Testis (tissue), 3 donors: ENCODE measurements around the gene ARHGEF39. TPM values are rescaled to one million over a fixed set of nuclear protein-coding genes. Genes with fewer than 3 reads are reported as not detected.

Source experiments
- DNase-seq: peaks from one replicate; pipeline ENCODE4 v3.0.0-alpha.2; 2019
- H3K27ac ChIP-seq, 2 donors: fragments of 200-600 bp; sonication (generic); one replicate each; pipeline ENCODE4 v1.5.1; 2019
- H3K27me3 ChIP-seq: fragments of 200-600 bp; sonication (generic); one replicate; pipeline ENCODE4 v1.5.1; 2019
- H3K36me3 ChIP-seq: fragments of 200-600 bp; sonication (generic); one replicate; pipeline ENCODE4 v1.5.1; 2017; ENCODE audit warnings: low read depth; ENCODE audit errors: missing control alignments
- H3K4me1 ChIP-seq: fragments of 200-600 bp; sonication (generic); one replicate; pipeline ENCODE4 v1.5.1; 2019
- H3K4me3 ChIP-seq, 2 donors: fragments of 200-600 bp; sonication (generic); one replicate each; pipeline ENCODE4 v1.5.1; 2017 to 2019
- H3K9me3 ChIP-seq: fragments of 200-600 bp; sonication (generic); one replicate; pipeline ENCODE4 v1.5.1; 2017
- POLR2A ChIP-seq: fragments of 450-650 bp; IDR thresholded peaks from one replicate; pipeline ENCODE4 v1.6.1; 2017; ENCODE audit warnings: antibody characterized with exemption, mild to moderate bottlenecking, moderate library complexity
- WGBS, 2 donors: methylation state at CpG; one replicate each; pipeline ENCODE4 v1.1.5; 2018; 5-methylcytosine and 5-hydroxymethylcytosine counted together
- intact Hi-C: fragments of 100-400 bp; cut with DNase I; formaldehyde crosslinking; loops from one replicate; pipeline ENCODE4 v1.15.1; 2023; ENCODE audit warnings: low total_unique reads
- polyA plus RNA-seq: library from polyadenylated mRNA; stranded (reverse); fragments of 350-450 nt; fragmentation: Illumina TruSeq; extraction: RNeasy Lipid Tissue Mini Kit (QIAGEN cat#74804); gene quantifications from one replicate; pipeline ENCODE4 v1.2.3, GENCODE V29; 2014; ENCODE audit warnings: low read depth, low replicate concordance; ENCODE audit not compliant: insufficient read depth
- total RNA-seq, 2 donors: library from RNA; depleted of rRNA; stranded (reverse); fragments of >200 nt; gene quantifications; one replicate each; pipeline ENCODE4 v1.2.3, GENCODE V29; 2016
- TF ChIP-seq, protein P1 (sequence below), 3 experiments: fragments of 450-650 bp in 2 of 3; fragments of 200-600 bp in 1 of 3; sonication (generic) in 1 of 3; IDR thresholded peaks; one replicate each; pipeline ENCODE4 v1.5.1; 2016 to 2019; ENCODE audit warnings: antibody characterized with exemption in 3 of 3, mild to moderate bottlenecking in 2 of 3, moderate library complexity in 1 of 3

The ARHGEF39 gene
- total and polyA plus RNA-seq, 3 donors from 2014 or later: 2.2 to 7.0 (median 6.5) TPM

GRCh38 chr9:35700031-35700430 lies 35.0 kb upstream of the ARHGEF39 start:
- TF ChIP-seq, protein P1, sequence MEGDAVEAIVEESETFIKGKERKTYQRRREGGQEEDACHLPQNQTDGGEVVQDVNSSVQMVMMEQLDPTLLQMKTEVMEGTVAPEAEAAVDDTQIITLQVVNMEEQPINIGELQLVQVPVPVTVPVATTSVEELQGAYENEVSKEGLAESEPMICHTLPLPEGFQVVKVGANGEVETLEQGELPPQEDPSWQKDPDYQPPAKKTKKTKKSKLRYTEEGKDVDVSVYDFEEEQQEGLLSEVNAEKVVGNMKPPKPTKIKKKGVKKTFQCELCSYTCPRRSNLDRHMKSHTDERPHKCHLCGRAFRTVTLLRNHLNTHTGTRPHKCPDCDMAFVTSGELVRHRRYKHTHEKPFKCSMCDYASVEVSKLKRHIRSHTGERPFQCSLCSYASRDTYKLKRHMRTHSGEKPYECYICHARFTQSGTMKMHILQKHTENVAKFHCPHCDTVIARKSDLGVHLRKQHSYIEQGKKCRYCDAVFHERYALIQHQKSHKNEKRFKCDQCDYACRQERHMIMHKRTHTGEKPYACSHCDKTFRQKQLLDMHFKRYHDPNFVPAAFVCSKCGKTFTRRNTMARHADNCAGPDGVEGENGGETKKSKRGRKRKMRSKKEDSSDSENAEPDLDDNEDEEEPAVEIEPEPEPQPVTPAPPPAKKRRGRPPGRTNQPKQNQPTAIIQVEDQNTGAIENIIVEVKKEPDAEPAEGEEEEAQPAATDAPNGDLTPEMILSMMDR (IDR thresholded peaks at IDR 0.05): no peak
- no peak for TF ChIP-seq POLR2A
- H3K9me3 ChIP-seq: no peaks in the 10 kb centered on the region
- H3K4me1 ChIP-seq: peaks cover 4% of the 10 kb centered on the region
- WGBS, 2 donors: 51 to 72% methylated on average over 11 of the region's 11 CpGs
- intact Hi-C loops: no loop called here
- H3K27me3 ChIP-seq: no peaks in the 10 kb centered on the region
- no peaks in the 10 kb centered on the region for H3K36me3 ChIP-seq
- no peak for DNase-seq
- no peak overlapping the region for H3K4me3 ChIP-seq
- no peak overlapping the region for H3K27ac ChIP-seq

DNA sequence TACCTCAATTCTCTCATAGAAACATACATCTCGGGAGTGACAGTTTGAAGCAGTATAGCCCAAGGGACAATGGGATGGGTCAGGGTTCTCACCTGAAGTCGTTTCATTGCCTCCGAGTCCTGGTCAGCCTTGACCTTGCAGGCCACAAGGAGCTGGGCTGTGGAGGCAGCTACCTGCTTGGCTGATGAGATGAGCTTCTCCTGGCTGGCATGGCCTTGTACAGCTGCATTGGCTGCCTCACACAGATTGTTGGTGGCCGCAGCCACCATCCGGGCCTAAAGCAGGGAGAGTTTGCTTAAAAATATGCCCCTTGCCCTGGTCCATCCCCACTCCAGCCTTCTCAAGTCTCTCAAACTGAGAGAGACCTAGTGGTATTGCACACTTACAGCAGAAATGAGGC lies 33.2 kb upstream of the ARHGEF39 start:
- Histone ChIP-seq H3K4me3 (no peak overlapping the region), H3K27me3 (no peaks in the 10 kb centered on the region), H3K27ac (no peak overlapping the region), H3K4me1 (peaks cover 8% of the 10 kb centered on the region), H3K9me3 (no peaks in the 10 kb centered on the region), H3K36me3 (no peaks in the 10 kb centered on the region)
- intact Hi-C loops: no loop called here
- TF ChIP-seq, protein P1 (IDR thresholded peaks at IDR 0.05): no peak
- no peak for TF ChIP-seq POLR2A
- 86 to 88% methylated on average over 4 to 5 of the region's 5 CpGs for WGBS, 2 donors
- no peak for DNase-seq

GRCh38 chr9:35697486-35697885 lies 32.5 kb upstream of the ARHGEF39 start:
- Histone ChIP-seq H3K9me3 (no peaks in the 10 kb centered on the region), H3K27me3 (no peaks in the 10 kb centered on the region), H3K36me3 (no peaks in the 10 kb centered on the region), H3K27ac (peak overlapping the region in 1 of 2 donors; percentile 7), H3K4me3 (no peak overlapping the region), H3K4me1 (peaks cover 8% of the 10 kb centered on the region)
- 81 to 90% methylated on average over 8 to 14 of the region's 14 CpGs for WGBS, 2 donors
- DNase-seq: no peak
- intact Hi-C loops: no loop called here
- TF ChIP-seq, protein P1 (IDR thresholded peaks at IDR 0.05): no peak
- TF ChIP-seq POLR2A: no peak

DNA sequence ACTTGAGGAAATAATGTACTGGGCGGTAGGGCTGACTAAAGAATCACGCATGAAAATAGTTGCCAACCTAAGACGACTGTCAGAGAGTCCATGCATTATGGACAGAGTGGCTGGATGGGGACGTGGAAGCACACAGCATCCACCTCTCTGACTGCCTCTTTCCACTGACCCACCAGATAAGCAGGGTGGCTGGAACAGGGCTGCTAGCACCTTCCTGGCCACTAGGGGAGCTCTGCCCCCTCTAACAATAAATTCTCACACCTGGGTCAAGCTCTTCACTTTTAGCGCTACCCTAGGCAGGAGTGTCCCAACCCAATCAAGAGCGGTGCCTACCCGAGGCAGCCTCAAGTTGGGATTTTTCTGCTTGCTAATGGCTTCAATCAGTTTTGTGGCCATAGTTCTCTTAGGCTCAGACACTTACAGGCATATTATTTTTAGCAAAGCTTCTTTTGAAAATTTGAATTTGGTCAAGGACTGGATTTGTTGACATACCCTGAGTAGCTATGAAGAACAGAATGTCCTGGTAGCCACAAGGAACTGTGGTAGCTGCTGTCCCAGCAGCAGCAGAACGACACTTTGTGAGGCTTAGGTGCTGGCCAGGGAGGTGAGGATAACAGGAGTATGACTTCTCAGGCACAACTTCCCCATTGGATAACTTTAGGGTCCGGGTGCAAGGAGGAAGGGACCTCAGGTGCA lies 31.7 kb upstream of the ARHGEF39 start:
- peak overlapping the region; percentile 7 to 57 for H3K27ac ChIP-seq

More for the DNA sequence above, 31.7 kb upstream of the ARHGEF39 start:
- intact Hi-C loops: no loop called here
- WGBS, 2 donors: 41 to 50% methylated on average over 9 of the region's 9 CpGs
- no peaks in the 10 kb centered on the region for H3K36me3 ChIP-seq
- H3K9me3 ChIP-seq: no peaks in the 10 kb centered on the region
- peak; percentile 69 for DNase-seq
- no peaks in the 10 kb centered on the region for H3K27me3 ChIP-seq
- H3K4me3 ChIP-seq: no peak overlapping the region
- TF ChIP-seq POLR2A: no peak
- TF ChIP-seq, protein P1 (IDR thresholded peaks at IDR 0.05): peak; percentile 63 to 85 (median 76)
- H3K4me1 ChIP-seq: peaks cover 9% of the 10 kb centered on the region
